ENCODE measurements around the gene FOXK2. TPM values are rescaled to one million over a fixed set of nuclear protein-coding genes. Genes with fewer than 3 reads are reported as not detected.

Gene FOXK2
- total RNA-seq, 1 donor from 2014 or later: 70.6 TPM

Other genes starting within 250 kb of the FOXK2 start
- gene CSNK1D, start 246.0 kb upstream of the FOXK2 start, total RNA-seq: 160 and 167 TPM in 2 replicates
- 398 and 405 TPM in 2 replicates for gene CD7, start 202.1 kb upstream of the FOXK2 start, total RNA-seq
- gene SECTM1, start 186.0 kb upstream of the FOXK2 start, total RNA-seq: 9.9 and 12.2 TPM in 2 replicates
- gene TEX19, start 160.5 kb upstream of the FOXK2 start, total RNA-seq: 0.10 TPM in 1 of 2 replicates, not detected in the other
- gene UTS2R, start 148.0 kb upstream of the FOXK2 start, total RNA-seq: 0.15 TPM in 1 of 2 replicates, not detected in the other
- gene HEXD, start 101.4 kb upstream of the FOXK2 start, total RNA-seq: 59.1 and 60.3 TPM in 2 replicates
- 24.7 and 29.2 TPM in 2 replicates for gene OGFOD3, start 101.1 kb upstream of the FOXK2 start, total RNA-seq
- 362 and 372 TPM in 2 replicates for gene CYBC1, start 69.0 kb upstream of the FOXK2 start, total RNA-seq
- 168 and 184 TPM in 2 replicates for gene NARF, start 61.0 kb upstream of the FOXK2 start, total RNA-seq
- 37.0 and 43.7 TPM in 2 replicates for gene WDR45B, start 128.7 kb downstream of the FOXK2 start, total RNA-seq
- gene RAB40B, start 179.0 kb downstream of the FOXK2 start, total RNA-seq: 1.8 and 2.0 TPM in 2 replicates
- gene FN3KRP, start 197.0 kb downstream of the FOXK2 start, total RNA-seq: 34.3 and 37.2 TPM in 2 replicates
- 4.1 and 4.7 TPM in 2 replicates for gene FN3K, start 215.9 kb downstream of the FOXK2 start, total RNA-seq
- 210 and 216 TPM in 2 replicates for gene TBCD, start 232.3 kb downstream of the FOXK2 start, total RNA-seq